ENCODE data around the gene TPBGL. TPM values are rescaled to one million over a fixed set of nuclear protein-coding genes. Genes with fewer than 3 reads are reported as not detected.

Gene TPBGL
- total RNA-seq, 1 donor from 2014 or later: 0.47 TPM

- H3K27me3 ChIP-seq (ENCODE audit: low read depth): no peaks in the 10 kb centered on the region
- no peak overlapping the region for H3K4me3 ChIP-seq
- no peaks in the 10 kb centered on the region for H3K36me3 ChIP-seq
- no peak for DNase-seq
- intact Hi-C loops (cut with DNase I): loop anchor here (10.0 kb wide), 1 partner anchor 64 kb away; no protein-coding TSS in a partner anchor
- H3K4me1 ChIP-seq: no peaks in the 10 kb centered on the region
- no peak overlapping the region for H3K27ac ChIP-seq
- TF ChIP-seq CTCF (IDR thresholded peaks at IDR 0.05): no peak
- ATAC-seq: peak in 1 of 2 donors; percentile 11
- no peaks in the 10 kb centered on the region for H3K9me3 ChIP-seq
Observed at GRCh38 chr11:75208446-75208845, 32.1 kb upstream of the TPBGL start.

- no peak for TF ChIP-seq CTCF (IDR thresholded peaks at IDR 0.05)
- ATAC-seq: no peak
- DNase-seq: no peak
- Histone ChIP-seq H3K36me3 (no peaks in the 10 kb centered on the region), H3K9me3 (no peaks in the 10 kb centered on the region), H3K4me3 (no peak overlapping the region), H3K27ac (no peak overlapping the region), H3K4me1 (no peaks in the 10 kb centered on the region), H3K27me3 (ENCODE audit: low read depth) (no peaks in the 10 kb centered on the region)
- intact Hi-C loops (cut with DNase I): no loop called here
Observed at GRCh38 chr11:75212411-75212810, 28.2 kb upstream of the TPBGL start.

GRCh38 chr11:75214411-75214821 is 26.2 kb upstream of the TPBGL start:
- Histone ChIP-seq H3K4me3 (no peak overlapping the region), H3K27ac (no peak overlapping the region), H3K4me1 (no peaks in the 10 kb centered on the region), H3K27me3 (ENCODE audit: low read depth) (no peaks in the 10 kb centered on the region), H3K36me3 (no peaks in the 10 kb centered on the region), H3K9me3 (no peaks in the 10 kb centered on the region)
- DNase-seq (peak; percentile 80), ATAC-seq (peak; percentile 71 to 80)
- peak; percentile 20 for TF ChIP-seq CTCF (IDR thresholded peaks at IDR 0.05)
- intact Hi-C loops (cut with DNase I): no loop called here

DNA sequence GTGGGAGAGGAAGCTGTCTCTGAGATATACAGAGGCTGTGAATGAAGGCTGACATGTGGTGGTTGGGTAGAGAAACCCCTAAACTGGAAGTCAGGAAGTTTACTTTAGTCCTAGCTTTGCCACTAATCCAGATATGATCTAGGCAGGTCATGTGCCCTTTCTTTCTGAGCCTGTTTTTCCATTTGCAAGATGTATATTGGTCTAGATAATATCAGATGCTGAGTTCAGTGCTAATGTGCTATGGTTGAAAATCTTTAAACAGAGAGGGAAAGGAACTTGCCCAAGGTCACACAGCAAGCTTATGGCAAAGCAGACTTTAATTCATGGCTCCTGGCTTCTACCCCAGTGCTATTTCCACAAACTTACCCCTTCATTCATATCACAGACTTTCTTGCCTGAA is 25.7 kb upstream of the TPBGL start:
- Histone ChIP-seq H3K4me3 (no peak overlapping the region), H3K27me3 (ENCODE audit: low read depth) (no peaks in the 10 kb centered on the region), H3K9me3 (no peaks in the 10 kb centered on the region), H3K36me3 (no peaks in the 10 kb centered on the region), H3K4me1 (no peaks in the 10 kb centered on the region), H3K27ac (no peak overlapping the region)
- no peak for ATAC-seq
- DNase-seq: no peak
- TF ChIP-seq CTCF (IDR thresholded peaks at IDR 0.05): no peak
- intact Hi-C loops (cut with DNase I): no loop called here

DNA sequence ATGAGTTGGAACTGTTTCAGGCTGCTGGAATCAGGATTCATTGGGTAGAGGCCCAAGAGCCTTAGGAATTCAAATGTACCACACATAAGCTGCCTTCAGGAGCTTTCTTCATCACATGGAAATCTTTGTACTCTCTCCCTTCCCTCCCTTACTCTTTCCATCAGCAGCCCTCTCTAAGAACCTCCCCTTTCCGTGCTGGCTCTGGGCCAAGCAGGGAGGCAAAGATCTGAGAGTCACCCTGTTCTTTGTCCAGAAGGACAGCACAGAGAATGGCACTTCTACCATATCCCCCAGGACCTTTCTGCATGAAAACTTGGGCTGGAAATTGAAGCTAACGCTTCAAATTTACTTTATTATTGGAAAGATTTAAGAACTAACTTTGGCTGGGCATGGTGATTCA is 20.7 kb upstream of the TPBGL start:
- intact Hi-C loops (cut with DNase I): no loop called here
- ATAC-seq (no peak), DNase-seq (no peak)
- no peak overlapping the region for H3K27ac ChIP-seq
- no peaks in the 10 kb centered on the region for H3K27me3 ChIP-seq (ENCODE audit: low read depth)
- H3K9me3 ChIP-seq: no peaks in the 10 kb centered on the region
- no peaks in the 10 kb centered on the region for H3K36me3 ChIP-seq
- no peak overlapping the region for H3K4me3 ChIP-seq
- H3K4me1 ChIP-seq: no peaks in the 10 kb centered on the region
- TF ChIP-seq CTCF (IDR thresholded peaks at IDR 0.05): no peak

All from lower lobe of right lung (tissue), 2 donors.